HG03460 (cell line): ENCODE data around the gene GPC6.

Source experiments
- ATAC-seq: cut with Tn5 transposase; IDR thresholded peaks from one replicate; pipeline ENCODE4 v1.9.1; 2021; ENCODE audit not compliant: unreplicated experiment

GPC6 gene

DNA sequence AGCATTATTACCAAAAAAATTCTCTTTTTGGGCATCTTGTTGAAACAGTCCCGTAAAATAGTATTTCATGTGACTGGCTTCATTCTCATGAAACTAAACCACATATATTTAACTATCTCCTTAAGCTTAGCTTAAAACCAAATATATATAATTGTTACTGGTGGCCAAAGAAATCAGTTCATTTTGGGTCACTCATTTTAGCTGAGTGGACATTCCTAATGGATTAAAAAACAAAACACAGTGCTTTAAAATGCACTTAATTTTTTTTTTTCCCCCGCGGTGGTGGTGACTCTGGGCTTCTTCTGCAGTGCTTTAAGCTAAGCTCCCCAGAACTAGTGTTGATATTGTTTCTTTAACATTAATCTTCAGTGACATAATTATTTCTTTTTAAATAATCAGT is 540.1 kb downstream of the GPC6 start:
- ATAC-seq, result no peak

DNA sequence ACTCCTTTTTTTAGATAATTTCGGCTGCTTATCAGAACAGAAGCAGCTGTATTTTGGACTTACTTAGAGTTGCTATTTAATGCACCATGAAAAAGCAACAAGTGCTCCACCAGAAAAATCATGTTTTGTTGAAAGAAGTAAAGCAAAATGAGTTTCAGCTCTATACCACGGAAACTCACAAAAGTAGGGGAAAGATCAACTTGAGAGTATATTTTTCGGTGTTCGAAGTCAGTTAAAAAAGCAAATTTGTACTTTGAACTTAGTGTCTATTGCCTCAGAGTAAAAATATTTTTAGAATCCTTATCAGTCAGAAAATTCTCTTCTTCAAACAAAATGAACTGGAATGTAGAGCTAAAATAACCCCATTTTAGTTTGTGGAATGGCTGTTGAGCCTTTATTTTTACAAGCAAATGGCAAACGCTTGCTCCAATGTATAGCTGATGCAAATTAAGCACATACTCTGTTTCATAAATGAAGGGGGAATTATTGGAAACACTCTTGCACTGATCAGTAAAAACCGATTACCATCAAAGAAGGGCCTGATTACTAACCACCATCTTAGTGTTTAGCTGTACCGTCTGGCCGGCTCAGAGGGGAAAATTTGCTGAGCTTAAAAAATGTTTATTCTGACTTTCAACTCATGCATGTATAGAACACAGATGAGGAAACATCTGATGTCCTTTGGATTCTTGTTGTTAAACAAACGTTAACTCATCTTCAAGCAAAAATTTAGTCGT is 540.7 kb downstream of the GPC6 start:
- no peak for ATAC-seq

DNA sequence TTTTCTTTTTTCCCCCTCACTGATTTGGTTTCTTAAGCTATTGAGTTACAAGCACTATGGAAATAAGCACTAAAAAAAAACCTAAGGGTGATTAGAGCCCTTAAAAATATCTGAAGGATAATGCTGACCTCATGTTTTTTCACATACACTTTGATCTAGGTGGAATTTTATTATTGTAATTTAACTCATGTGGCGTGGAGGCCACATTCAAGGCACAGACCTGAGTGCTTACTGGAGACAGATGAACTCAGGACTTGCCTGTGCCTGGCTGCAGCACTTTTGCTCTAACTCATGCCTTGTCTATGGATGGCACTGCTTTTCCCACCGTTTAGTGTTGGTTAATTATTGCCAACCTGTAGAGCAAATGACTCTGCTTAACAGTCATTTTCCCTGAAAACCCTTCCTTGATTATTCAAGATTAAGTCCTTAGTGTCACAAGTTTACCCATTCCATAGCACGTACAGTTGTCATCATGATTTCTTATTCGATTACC is 541.4 kb downstream of the GPC6 start:
- no peak for ATAC-seq

DNA sequence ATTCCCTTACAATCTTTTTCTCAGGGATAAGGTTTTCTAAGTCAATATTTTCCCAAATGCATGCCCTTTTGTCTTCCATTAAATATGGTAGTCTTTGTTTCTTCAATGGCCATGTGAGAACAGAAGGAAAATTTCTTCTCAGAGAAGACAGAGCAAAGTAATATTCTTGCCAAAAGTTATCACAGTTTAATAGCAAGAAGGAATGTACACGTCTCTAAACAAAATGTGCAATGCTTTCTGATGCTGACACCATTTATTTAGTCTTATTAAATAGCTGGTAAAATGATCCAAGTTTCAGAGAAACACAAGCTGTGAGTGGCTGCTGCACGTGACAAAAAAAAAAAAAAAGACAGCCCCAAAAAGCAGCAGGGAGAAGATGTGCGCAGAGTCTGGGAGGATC is 542.5 kb downstream of the GPC6 start:
- no peak for ATAC-seq

DNA sequence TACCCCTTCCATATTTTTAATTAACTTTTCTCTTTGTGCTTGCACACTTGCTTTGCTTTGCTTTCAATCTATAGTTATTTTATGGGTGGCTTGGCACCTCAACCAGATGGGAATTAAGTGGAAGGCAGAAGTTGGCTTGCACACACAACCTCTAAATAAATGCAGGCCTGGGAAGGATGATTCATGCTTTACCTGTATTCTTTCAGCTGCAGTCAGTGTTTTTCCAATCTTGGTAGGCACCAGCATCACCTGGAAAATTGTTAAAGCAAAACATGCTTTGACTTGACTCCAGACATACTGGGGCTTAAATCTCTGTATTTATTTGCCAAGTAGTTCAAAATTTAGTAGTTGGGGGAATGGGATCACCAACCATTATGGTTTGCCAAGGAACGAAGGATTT is 543.0 kb downstream of the GPC6 start:
- no peak for ATAC-seq

DNA sequence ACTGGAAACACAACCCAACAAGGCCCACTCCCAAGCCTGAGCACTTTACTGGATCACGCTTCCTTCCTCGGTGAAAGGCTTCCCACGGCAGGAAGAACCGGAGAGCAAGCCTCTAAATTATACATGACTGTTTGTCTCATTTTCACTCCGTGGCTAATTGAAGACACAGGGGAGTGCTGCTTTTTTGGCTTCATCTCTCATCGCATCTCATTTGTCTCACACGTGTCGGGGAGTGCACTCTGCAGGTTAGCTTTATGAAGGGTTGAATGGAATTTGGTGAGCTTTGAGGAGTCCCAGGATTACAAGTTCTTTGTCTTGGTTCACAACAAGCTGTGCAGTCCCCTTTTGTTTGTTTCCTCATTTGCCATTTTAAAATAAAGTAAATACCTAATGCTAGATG is 544.6 kb downstream of the GPC6 start:
- ATAC-seq, result no peak

DNA sequence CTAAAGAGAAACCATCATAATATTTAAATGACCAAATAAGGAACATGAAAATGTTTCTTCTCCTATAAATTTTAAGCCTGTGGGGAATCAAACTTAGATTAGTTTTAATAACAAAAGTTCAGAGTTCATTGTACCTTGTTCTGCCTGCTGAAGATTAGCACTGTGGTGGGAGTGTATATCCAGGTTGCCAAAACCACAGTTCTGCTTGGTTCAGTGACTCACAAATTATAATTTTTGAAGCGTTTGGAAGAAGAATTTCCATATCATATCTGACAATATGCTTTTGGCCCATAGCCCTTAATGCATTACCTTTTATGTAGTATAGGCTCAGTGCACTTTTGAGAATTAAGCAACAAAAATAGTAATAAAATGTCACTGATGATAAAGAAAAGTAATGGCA is 545.2 kb downstream of the GPC6 start:
- no peak for ATAC-seq

DNA sequence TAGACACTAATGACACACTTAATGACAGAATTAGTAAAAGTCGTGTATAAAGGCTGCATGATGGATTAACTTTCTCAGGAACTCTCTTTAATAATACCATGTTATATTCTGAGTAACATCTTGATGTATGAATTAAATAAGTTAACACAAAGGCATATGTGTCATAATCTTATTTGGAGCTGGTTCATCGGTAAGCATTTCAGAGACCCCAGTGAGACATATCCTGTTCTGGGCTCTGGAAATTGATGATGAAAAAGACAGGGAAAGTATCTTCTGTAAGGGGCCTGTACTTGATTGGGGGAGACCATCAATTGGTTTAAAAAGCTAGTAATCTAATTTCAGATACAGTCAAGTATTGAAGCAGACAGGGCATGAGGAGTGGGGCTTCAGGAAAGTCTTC is 547.9 kb downstream of the GPC6 start:
- no peak for ATAC-seq

DNA sequence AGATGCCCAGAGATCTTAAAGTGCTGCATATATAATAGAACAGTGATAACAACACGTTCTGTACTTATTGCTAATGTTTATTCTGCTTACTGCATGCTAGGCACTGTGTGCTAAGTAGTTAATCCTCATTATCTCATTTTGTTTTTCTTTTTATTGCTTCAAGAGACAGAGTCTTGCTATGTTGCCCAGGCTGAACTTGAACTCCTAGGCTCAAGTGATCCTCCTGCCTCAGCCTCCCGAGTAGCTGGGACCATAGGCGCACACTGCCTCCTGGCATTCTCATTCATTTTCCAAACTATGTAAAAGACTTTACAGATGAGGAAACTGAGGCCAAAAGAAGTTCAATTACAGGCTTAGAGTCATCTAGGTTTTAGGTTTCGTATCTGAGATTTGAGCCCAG is 548.4 kb downstream of the GPC6 start:
- ATAC-seq, result no peak

DNA sequence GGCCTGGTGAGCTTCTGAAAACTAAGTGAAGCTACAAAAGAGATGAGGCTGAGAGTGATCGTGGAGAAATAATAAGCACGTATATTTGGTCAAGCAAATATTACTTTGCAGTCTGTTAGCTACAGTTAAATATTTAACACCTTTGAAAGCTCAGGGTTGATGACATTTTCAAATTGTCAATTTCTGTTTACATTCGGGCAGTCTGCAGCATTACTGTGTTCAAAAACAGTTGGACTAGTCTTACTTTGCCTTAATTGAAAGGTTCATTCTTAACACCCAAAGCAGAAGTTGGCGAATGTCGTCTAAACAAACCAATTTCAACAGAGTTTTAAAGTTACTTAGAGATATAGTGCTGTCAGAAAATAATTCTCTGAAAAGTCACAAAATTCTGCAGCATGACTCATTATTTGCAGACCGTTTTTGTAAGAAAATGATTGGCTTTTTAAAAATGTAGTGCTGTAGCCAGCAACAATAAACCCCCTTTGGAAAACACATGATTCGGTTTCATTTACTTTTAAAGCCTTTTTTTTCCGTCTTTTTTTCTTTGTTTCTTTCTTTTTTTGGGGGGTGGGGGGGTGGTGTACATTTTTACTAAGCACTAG is 549.0 kb downstream of the GPC6 start:
- ATAC-seq, result no peak

DNA sequence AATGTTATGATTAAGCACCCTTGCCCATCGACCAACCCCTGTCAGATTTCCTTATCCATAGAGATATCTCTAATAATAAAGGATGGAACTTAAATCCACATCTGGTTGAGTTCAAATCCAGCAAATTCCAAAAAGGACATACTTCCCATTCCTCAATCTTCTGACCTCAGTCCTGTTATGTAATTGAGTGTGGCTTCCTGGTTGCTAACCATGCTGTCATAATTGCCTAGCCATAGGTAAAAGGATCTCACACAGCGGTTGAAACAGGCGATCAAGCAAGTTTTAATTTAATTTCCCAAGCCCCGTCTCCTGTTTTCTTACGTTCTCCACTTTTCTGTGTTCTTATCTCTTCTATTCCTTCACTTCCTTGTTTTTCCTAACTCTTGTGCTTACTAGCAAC is 550.3 kb downstream of the GPC6 start:
- no peak for ATAC-seq

DNA sequence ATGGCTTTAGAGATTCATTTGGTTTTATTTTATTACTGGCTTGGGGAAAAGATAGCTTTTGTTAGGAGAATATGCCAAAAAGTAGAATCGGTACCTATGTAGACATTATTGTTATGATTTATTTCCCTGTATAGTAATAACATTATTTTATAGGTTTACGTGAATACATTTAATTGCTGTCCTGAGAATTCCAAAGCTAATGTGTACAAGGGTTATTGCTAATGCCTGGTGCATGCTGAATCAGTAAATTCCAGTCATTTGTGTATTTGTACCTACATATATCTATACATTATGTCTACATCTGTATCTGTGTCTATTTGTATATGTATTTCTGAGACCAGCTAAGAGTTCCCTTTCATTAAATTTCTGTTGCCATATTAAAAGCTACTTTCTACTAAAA is 550.9 kb downstream of the GPC6 start:
- ATAC-seq, result no peak

DNA sequence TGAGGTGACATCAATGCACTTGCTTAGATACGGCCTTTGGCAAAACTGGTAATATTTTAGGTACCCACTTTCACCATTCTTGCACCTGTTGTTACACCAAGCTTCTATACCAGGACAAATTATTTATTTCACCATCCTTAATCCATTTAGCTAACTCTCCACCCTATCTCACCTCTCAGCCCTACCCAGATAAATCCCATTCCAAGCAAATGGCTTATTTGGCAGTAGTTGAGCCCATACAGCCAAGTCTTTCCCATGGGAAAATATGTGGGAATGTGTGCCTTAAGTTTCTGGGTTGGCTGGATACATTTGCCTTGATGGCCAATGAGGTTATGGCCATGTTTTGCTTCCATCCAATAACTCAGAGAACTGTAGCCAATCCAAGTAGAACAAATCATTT is 551.9 kb downstream of the GPC6 start:
- ATAC-seq, result no peak

DNA sequence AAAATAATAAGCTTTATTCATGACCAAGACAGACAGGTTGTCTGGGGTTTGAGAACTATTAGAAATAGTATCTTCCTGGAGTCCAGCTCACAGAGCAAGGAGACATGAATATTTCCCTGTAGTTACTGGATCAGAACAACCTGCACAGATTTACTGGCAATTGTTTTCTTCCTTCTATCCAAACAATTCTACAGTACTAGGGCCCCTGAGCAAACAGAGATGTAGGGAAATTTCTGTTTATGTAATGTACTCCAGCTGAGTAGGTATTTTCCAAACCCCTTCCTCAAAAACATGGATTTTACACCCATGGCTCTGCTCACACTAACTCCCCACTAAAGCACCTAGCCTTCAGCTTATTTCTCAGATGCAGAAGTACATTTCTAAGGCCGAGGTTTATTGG is 557.6 kb downstream of the GPC6 start:
- no peak for ATAC-seq

DNA sequence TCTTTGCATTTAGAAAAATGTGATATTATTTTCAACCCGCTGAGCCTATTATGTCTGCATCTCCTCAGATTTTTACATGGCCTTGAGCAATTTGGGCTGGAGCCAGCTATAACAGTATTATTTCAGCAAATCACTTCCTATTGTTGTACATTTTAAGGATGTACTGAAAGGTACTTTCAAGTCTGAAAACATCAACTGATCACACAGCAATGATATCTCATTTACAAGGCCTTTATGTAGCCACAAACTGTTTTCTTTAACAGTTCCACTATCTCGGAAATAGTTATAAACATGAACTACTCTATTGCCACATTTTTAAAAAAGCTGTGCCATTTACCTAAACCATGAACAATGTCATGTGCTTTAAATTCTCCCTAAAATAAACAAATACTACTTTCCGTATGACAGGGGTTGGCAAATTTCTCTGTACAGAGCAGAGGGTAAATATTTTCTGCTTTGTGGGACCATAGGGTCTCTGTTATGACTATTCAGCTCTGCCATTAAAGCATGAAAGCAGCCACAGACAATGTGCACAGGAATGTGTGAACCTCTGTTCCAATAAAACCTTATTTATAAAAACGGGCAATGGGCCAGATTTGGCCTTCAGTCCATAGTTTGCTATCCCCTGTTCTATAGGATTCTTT is 560.4 kb downstream of the GPC6 start:
- no peak for ATAC-seq

DNA sequence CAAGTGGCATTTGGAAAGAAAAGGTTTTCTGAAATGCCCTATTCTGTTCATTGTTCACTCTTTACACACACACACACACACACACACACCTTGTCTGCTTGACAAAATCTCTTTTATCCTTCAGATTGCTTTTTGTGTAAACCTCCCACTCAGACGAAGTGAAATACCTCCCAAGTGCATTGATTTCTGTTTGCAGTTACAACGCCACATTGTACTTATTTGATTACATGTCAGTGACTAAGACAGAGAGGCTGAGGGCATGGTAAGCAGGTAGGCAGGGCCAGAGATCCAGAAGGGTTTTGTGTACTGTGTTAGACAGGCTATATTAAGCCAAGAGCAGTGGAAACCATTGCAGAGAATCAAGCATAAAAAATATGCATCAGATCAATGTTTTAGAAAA is 561.8 kb downstream of the GPC6 start:
- ATAC-seq, result no peak

DNA sequence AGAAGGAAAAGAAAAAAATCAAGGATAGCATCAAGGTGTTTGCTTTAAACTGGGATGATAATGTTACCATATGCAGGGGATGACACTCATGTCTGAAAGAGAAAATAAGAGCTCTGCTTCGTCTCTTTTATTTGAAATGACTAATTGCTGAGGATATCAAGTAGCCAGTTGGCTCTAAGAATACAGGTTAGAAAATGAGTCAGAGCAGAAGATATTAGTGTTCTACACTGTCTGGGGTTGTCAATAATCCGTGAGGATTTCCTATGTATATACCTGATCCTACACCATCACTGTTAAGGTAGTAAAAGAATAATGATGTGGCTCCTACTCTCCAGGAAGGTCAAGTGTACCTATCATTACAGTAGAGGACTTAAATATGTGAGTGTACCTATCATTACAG is 562.5 kb downstream of the GPC6 start:
- ATAC-seq, result no peak

DNA sequence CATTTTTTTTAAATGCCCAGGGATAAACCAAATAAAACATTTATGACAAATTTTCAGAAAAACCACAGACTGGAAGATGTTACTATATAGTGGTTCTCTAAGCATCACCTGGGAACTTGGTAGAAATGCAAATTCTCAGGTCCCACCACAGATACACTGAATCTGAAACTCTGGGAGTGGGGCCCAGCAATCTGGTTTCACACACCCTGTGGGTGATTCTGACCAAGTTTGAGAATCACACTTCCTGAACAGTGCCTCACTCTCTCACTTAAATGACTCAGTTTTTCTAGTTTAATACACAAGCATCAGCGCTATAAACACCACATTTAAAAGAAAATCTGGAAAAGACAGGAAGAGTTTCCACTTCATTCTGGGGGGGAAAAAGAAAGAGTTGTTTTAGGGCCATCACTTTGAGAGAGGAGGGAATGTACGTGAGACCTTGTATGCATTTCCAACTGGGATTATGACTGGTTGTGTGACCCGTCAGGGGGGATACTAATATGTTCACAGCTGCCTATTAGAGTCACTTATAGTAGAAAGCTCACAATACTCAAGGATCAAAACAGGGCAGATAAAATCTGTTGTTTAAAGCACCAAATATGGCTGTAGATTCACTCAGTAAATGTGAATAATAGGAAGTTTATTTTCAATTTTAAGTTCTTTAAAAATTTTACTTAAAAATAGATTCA is 567.7 kb downstream of the GPC6 start:
- ATAC-seq, result peak; percentile 78

DNA sequence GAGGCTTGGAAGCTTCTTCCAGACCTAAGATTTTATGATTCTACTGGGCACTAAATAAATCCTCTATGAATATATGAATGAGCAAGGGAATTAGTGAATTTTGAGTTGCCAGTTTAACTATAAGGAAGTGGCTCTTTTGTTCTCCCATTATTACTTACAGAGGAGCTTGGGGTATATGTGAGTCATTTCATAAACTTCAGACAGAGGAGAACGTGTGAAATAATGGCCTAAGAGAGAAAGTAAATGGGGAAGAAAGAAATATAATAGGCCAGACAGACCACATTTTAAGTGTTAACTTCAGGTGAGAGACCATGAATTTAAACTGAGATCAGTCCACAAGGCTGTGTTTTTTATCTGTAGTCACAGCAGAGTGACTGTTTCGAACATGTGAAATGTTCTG is 570.9 kb downstream of the GPC6 start:
- no peak for ATAC-seq

DNA sequence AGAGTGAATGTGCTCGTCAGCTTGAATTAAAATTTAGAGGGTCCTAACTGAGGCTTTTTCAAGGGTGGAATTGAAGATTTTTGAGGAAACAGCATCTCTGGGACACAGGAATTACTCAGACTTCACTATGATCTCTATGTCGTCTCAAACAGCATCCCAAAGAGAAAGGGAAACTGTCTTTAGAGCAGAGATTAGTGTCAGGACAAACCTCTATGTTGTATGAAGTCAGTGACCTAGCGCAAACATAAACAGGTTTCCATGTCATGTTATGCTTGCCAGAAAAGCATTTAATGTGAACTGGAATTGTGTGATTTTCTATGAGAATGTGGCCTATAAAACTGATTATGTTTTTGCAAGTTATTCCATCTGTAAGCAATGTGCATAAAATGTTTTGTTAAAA is 573.7 kb downstream of the GPC6 start:
- no peak for ATAC-seq

DNA sequence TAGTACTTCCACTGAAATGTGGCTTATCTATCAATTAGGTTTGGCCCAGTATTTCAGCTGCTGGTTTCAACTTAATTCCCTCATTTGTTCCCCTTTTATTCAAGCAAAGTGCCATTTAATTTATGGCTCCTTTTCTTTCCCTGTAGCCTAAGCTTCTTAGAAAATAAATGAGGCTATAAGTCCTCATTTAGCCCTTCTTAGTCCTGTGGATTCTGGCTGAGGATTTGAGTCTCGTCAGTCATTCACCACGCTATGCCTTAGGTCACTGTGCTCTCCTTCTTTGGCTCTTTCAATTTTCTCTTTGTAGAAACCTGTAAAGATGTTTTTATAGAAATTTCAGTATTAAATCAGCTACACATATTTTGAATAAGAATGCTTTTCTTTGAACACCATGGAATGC is 579.1 kb downstream of the GPC6 start:
- no peak for ATAC-seq

DNA sequence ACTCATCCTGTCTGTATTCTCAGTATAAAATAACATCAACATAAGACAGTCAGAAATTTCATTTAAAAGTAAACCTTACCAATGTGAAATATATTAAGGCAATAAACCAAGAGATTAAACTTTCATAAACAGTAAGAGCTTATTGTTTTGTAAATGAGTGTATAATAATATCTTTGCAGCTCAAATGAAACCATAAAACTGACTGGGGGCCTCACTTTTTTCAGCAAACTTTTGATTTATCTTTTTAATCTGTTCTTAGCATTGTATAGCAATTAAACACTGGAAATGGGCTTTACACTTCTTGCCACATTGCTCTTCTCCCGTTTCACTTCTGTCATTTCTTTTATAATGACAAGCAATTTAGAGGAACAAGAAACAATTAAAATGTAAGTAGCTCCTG is 580.3 kb downstream of the GPC6 start:
- ATAC-seq, result no peak
